ENCODE data around the gene RNF144A. TPM values are rescaled to one million over a fixed set of nuclear protein-coding genes. Genes with fewer than 3 reads are reported as not detected.
A peak's percentile ranks its signal among the peaks of the same experiment; 100 is the strongest.

RNF144A gene
- total RNA-seq, 3 donors from 2014 or later (not counting 1 experiment from before 2014, with no cell fraction given), result 17.3 to 36.7 (median 19.0) TPM

- WGBS (ENCODE audit: insufficient coverage), result 88% methylated on average over 5 of the region's 5 CpGs
- no peak for TF ChIP-seq CTCF (IDR thresholded peaks at IDR 0.05)
- H3K9me3 Mint-ChIP-seq, result no peaks in the 10 kb centered on the region
- H3K4me1 Mint-ChIP-seq, result no peaks in the 10 kb centered on the region
- H3K27ac ChIP-seq (ENCODE audit: low read length), result no peak overlapping the region
- H3K27me3 ChIP-seq (ENCODE audit: control insufficient read depth, insufficient read depth, low read length), result no peaks in the 10 kb centered on the region
- intact Hi-C loops (cut with micrococcal nuclease), result no loop called here
- H3K4me3 Mint-ChIP-seq, result no peak overlapping the region
- no peak overlapping the region for H3K4me3 ChIP-seq (ENCODE audit: low read length)
- no peak for ATAC-seq
- H3K27me3 Mint-ChIP-seq (ENCODE audit: low read depth in 2 of 2), result no peaks in the 10 kb centered on the region
- H3K27ac Mint-ChIP-seq, result no peak overlapping the region
- no peaks in the 10 kb centered on the region for H3K9me3 ChIP-seq (ENCODE audit: control insufficient read depth, insufficient read depth, low read length)
- H3K36me3 ChIP-seq (ENCODE audit: control insufficient read depth, insufficient read depth, low read length), result no peaks in the 10 kb centered on the region
- DNase-seq, result no peak
- no peaks in the 10 kb centered on the region for H3K36me3 Mint-ChIP-seq
- H3K4me1 ChIP-seq (ENCODE audit: control insufficient read depth, insufficient read depth, low read length), result no peaks in the 10 kb centered on the region
Observed at GRCh38 chr2:7070483-7070882, 153.3 kb downstream of the RNF144A start.

- intact Hi-C loops (cut with micrococcal nuclease), result no loop called here
- Mint-ChIP-seq H3K36me3 (no peaks in the 10 kb centered on the region), H3K4me1 (no peaks in the 10 kb centered on the region), H3K4me3 (no peak overlapping the region), H3K9me3 (no peaks in the 10 kb centered on the region), H3K27me3 (ENCODE audit: low read depth in 2 of 2) (no peaks in the 10 kb centered on the region), H3K27ac (no peak overlapping the region)
- ATAC-seq (no peak), DNase-seq (no peak)
- H3K27ac ChIP-seq (ENCODE audit: low read length), result no peak overlapping the region
- WGBS (ENCODE audit: insufficient coverage), result 92% methylated on average over 6 of the region's 6 CpGs
- H3K36me3 ChIP-seq (ENCODE audit: control insufficient read depth, insufficient read depth, low read length), result no peaks in the 10 kb centered on the region
- H3K4me3 ChIP-seq (ENCODE audit: low read length), result no peak overlapping the region
- no peaks in the 10 kb centered on the region for H3K9me3 ChIP-seq (ENCODE audit: control insufficient read depth, insufficient read depth, low read length)
- H3K4me1 ChIP-seq (ENCODE audit: control insufficient read depth, insufficient read depth, low read length), result no peaks in the 10 kb centered on the region
- no peaks in the 10 kb centered on the region for H3K27me3 ChIP-seq (ENCODE audit: control insufficient read depth, insufficient read depth, low read length)
- TF ChIP-seq CTCF (IDR thresholded peaks at IDR 0.05), result no peak
Observed at GRCh38 chr2:7071154-7071553, 153.9 kb downstream of the RNF144A start.

DNA sequence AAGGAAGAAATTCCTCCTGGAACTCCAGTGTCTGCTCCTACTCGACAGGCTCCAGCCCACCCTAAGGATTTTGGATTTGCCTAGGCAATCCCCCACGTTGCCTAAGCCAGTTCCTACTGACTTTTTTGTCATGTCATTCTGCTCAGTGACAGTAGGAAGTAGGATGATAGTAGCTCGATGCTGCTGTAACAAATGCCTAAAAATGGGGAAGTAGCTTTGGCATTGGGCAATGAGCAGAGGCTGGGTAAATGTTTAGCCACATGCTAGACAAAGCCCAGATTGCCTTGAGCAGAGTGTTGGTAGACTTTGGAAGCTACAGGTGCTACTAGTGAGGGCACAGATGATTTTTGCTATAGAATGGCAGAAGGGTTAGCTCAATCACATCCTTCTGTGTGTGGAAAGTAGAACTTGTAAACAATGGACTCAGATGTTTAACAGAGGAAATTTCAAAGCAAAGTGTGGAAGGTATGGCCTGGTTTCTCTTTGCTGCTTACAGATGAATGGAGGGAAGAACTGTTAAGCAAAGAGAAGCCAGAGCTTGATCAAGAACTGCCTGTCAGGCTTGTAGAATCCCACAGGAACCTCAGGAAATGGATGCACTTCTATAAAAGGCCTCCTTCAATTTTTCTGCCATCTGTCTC lies 154.8 kb downstream of the RNF144A start:
- H3K27ac ChIP-seq (ENCODE audit: low read length), result no peak overlapping the region
- H3K36me3 Mint-ChIP-seq, result no peaks in the 10 kb centered on the region
- DNase-seq, result no peak

More for the DNA sequence above, 154.8 kb downstream of the RNF144A start:
- intact Hi-C loops (cut with micrococcal nuclease), result no loop called here
- Histone ChIP-seq H3K4me3 (ENCODE audit: low read length) (no peak overlapping the region), H3K36me3 (ENCODE audit: control insufficient read depth, insufficient read depth, low read length) (no peaks in the 10 kb centered on the region), H3K4me1 (ENCODE audit: control insufficient read depth, insufficient read depth, low read length) (no peaks in the 10 kb centered on the region), H3K27me3 (ENCODE audit: control insufficient read depth, insufficient read depth, low read length) (no peaks in the 10 kb centered on the region), H3K9me3 (ENCODE audit: control insufficient read depth, insufficient read depth, low read length) (no peaks in the 10 kb centered on the region)
- Mint-ChIP-seq H3K4me1 (no peaks in the 10 kb centered on the region), H3K27me3 (ENCODE audit: low read depth in 2 of 2) (no peaks in the 10 kb centered on the region), H3K9me3 (no peaks in the 10 kb centered on the region), H3K4me3 (no peak overlapping the region), H3K27ac (no peak overlapping the region)
- peak in 1 of 3 donors; percentile 63 for ATAC-seq
- 43% methylated on average over 3 of the region's 3 CpGs for WGBS (ENCODE audit: insufficient coverage)
- TF ChIP-seq CTCF (IDR thresholded peaks at IDR 0.05), result no peak

Measured in natural killer cell (primary cell).